SK-N-SH treated with all-trans-retinoic acid at 6 μM for 48 hours (cell line): ENCODE data around the gene NOX5.

Experiments used
- ATAC-seq: fragments of 200-7000 bp; cut with Tn5 transposase; 3 replicates; pipeline ENCODE4 v1.9.1; 2020; ENCODE audit warnings: mild to moderate bottlenecking, moderate library complexity
- ARNTL ChIP-seq: fragments of 450-650 bp; formaldehyde crosslinking; IDR thresholded peaks from 2 replicates; pipeline ENCODE4 v1.5.0; 2020; ENCODE audit warnings: low read depth, mild to moderate bottlenecking, moderate library complexity, borderline replicate concordance
- ESRRG ChIP-seq: fragments of 250-450 bp; sonication (Bioruptor Pico); IDR thresholded peaks from 2 replicates; pipeline ENCODE4 v1.6.1; 2021; ENCODE audit warnings: mild to moderate bottlenecking
- GLIS3 ChIP-seq: fragments of 250-450 bp; sonication (Bioruptor Pico); IDR thresholded peaks from 2 replicates; pipeline ENCODE4 v1.5.0; 2020; ENCODE audit warnings: mild to moderate bottlenecking, moderate library complexity
- OSR1 ChIP-seq: fragments of 250-450 bp; sonication (Bioruptor Pico); IDR thresholded peaks from 2 replicates; pipeline ENCODE4 v1.8.0; 2022; ENCODE audit warnings: moderate library complexity, mild to moderate bottlenecking, inconsistent platforms
- PPARA ChIP-seq: fragments of 250-450 bp; sonication (Bioruptor Pico); IDR thresholded peaks from 2 replicates; pipeline ENCODE4 v1.5.0; 2020; ENCODE audit warnings: mild to moderate bottlenecking, borderline replicate concordance
- SNAI2 ChIP-seq: fragments of 250-450 bp; sonication (Bioruptor Pico); IDR thresholded peaks from 2 replicates; pipeline ENCODE4 v1.5.0; 2020; ENCODE audit warnings: mild to moderate bottlenecking, moderate library complexity
- TCF4 ChIP-seq: fragments of 250-450 bp; sonication (Bioruptor Pico); IDR thresholded peaks from 2 replicates; pipeline ENCODE4 v1.8.0; 2021; ENCODE audit warnings: mild to moderate bottlenecking, moderate library complexity, borderline replicate concordance
- TOX ChIP-seq: fragments of 250-450 bp; sonication (Bioruptor Pico); IDR thresholded peaks from 2 replicates; pipeline ENCODE4 v1.8.0; 2021; ENCODE audit warnings: mild to moderate bottlenecking, moderate library complexity, borderline replicate concordance
- TSHZ2 ChIP-seq: fragments of 250-450 bp; sonication (Bioruptor Pico); IDR thresholded peaks from 2 replicates; pipeline ENCODE4 v1.5.0; 2020; ENCODE audit warnings: mild to moderate bottlenecking, moderate library complexity
- ZC3H10 ChIP-seq: fragments of 250-450 bp; sonication (Bioruptor Pico); IDR thresholded peaks from 2 replicates; pipeline ENCODE4 v1.5.1; 2021; ENCODE audit warnings: mild to moderate bottlenecking, moderate library complexity
- ZFP3 ChIP-seq: fragments of 250-450 bp; sonication (Bioruptor Pico); IDR thresholded peaks from 2 replicates; pipeline ENCODE4 v1.5.0; 2020; ENCODE audit warnings: mild to moderate bottlenecking, moderate library complexity
- ZFP30 ChIP-seq: fragments of 450-650 bp; formaldehyde crosslinking; IDR thresholded peaks from 2 replicates; pipeline ENCODE4 v1.5.0; 2022; ENCODE audit warnings: mild to moderate bottlenecking, moderate library complexity
- ZNF565 ChIP-seq: fragments of 450-650 bp; formaldehyde crosslinking; conservative IDR thresholded peaks from 2 replicates; pipeline ENCODE4 v1.5.0; 2020; ENCODE audit warnings: low read depth, mild to moderate bottlenecking, moderate library complexity
- ZNF70 ChIP-seq: fragments of 450-650 bp; formaldehyde crosslinking; IDR thresholded peaks from 2 replicates; pipeline ENCODE4 v1.5.0; 2020; ENCODE audit warnings: mild to moderate bottlenecking, moderate library complexity
- ZNF8 ChIP-seq: fragments of 450-650 bp; formaldehyde crosslinking; IDR thresholded peaks from 2 replicates; pipeline ENCODE4 v1.5.0; 2020; ENCODE audit warnings: mild to moderate bottlenecking, moderate library complexity
- TF ChIP-seq, protein P1 (sequence below): fragments of 250-450 bp; sonication (Bioruptor Pico); IDR thresholded peaks from 2 replicates; pipeline ENCODE4 v1.8.0; 2020; ENCODE audit warnings: mild to moderate bottlenecking, moderate library complexity, borderline replicate concordance
- TF ChIP-seq, protein P2 (sequence below): fragments of 250-450 bp; sonication (Bioruptor Pico); IDR thresholded peaks from 2 replicates; pipeline ENCODE4 v1.8.0; 2021; ENCODE audit warnings: low read depth, mild to moderate bottlenecking, moderate library complexity, borderline replicate concordance
- TF ChIP-seq, protein P3 (sequence below): fragments of 250-450 bp; sonication (Bioruptor Pico); IDR thresholded peaks from 2 replicates; pipeline ENCODE4 v1.5.1; 2020; ENCODE audit warnings: low read depth, mild to moderate bottlenecking, moderate library complexity

Gene NOX5

DNA sequence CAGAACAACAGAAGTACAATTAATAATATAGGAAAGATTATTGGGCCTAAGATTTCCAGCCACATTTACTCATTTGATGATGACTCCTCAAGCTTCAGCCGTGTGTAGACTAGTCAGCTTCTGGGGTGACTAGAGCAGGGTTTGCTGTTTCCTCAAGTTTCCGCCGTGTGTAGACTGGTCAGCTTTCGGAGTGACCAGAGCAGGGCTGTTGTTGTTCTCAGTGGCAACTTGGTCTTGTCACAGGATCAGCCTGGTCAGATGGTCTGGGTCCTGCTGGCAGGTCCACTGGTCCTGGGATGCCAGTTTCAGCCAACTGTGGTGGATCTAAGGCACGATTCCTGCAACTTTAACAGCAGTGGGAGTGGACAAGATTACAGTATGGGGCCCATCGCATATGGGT lies 21.8 kb upstream of the NOX5 start:
- TF ChIP-seq PPARA (no peak), ZC3H10 (CRISPR knock-in tag) (no peak), TOX (CRISPR knock-in tag) (no peak), ZNF565 (CRISPR knock-in tag) (no peak), GLIS3 (CRISPR knock-in tag) (no peak), TSHZ2 (no peak), SNAI2 (no peak), ZNF8 (CRISPR knock-in tag) (no peak), ZFP3 (CRISPR knock-in tag) (no peak), TCF4 (CRISPR knock-in tag) (no peak), ZNF70 (no peak), ESRRG (CRISPR knock-in tag) (no peak), ZFP30 (CRISPR knock-in tag) (no peak)
- TF ChIP-seq, protein P1, sequence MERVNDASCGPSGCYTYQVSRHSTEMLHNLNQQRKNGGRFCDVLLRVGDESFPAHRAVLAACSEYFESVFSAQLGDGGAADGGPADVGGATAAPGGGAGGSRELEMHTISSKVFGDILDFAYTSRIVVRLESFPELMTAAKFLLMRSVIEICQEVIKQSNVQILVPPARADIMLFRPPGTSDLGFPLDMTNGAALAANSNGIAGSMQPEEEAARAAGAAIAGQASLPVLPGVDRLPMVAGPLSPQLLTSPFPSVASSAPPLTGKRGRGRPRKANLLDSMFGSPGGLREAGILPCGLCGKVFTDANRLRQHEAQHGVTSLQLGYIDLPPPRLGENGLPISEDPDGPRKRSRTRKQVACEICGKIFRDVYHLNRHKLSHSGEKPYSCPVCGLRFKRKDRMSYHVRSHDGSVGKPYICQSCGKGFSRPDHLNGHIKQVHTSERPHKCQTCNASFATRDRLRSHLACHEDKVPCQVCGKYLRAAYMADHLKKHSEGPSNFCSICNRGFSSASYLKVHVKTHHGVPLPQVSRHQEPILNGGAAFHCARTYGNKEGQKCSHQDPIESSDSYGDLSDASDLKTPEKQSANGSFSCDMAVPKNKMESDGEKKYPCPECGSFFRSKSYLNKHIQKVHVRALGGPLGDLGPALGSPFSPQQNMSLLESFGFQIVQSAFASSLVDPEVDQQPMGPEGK (CRISPR knock-in tag), result no peak
- TF ChIP-seq, protein P2, sequence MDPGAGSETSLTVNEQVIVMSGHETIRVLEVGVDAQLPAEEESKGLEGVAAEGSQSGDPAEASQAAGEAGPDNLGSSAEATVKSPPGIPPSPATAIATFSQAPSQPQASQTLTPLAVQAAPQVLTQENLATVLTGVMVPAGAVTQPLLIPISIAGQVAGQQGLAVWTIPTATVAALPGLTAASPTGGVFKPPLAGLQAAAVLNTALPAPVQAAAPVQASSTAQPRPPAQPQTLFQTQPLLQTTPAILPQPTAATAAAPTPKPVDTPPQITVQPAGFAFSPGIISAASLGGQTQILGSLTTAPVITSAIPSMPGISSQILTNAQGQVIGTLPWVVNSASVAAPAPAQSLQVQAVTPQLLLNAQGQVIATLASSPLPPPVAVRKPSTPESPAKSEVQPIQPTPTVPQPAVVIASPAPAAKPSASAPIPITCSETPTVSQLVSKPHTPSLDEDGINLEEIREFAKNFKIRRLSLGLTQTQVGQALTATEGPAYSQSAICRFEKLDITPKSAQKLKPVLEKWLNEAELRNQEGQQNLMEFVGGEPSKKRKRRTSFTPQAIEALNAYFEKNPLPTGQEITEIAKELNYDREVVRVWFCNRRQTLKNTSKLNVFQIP (CRISPR knock-in tag), result no peak
- no peak for ATAC-seq

GRCh38 chr15:68993276-68993675 lies 21.2 kb upstream of the NOX5 start:
- TF ChIP-seq ZNF70 (no peak), GLIS3 (CRISPR knock-in tag) (no peak), ZFP3 (CRISPR knock-in tag) (no peak), OSR1 (no peak), TSHZ2 (no peak), PPARA (no peak), ZFP30 (CRISPR knock-in tag) (no peak), TCF4 (CRISPR knock-in tag) (no peak), ARNTL (CRISPR knock-in tag) (no peak), ZC3H10 (CRISPR knock-in tag) (no peak), ZNF8 (CRISPR knock-in tag) (no peak)
- TF ChIP-seq, protein P3, sequence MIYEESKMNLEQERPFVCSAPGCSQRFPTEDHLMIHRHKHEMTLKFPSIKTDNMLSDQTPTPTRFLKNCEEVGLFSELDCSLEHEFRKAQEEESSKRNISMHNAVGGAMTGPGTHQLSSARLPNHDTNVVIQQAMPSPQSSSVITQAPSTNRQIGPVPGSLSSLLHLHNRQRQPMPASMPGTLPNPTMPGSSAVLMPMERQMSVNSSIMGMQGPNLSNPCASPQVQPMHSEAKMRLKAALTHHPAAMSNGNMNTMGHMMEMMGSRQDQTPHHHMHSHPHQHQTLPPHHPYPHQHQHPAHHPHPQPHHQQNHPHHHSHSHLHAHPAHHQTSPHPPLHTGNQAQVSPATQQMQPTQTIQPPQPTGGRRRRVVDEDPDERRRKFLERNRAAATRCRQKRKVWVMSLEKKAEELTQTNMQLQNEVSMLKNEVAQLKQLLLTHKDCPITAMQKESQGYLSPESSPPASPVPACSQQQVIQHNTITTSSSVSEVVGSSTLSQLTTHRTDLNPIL, result no peak
- TF ChIP-seq, protein P1 (CRISPR knock-in tag), result no peak
- TF ChIP-seq, all 23 proteins: peak for 0
- ATAC-seq, result no peak
